ENCODE data around the gene WNT9B.

GRCh38 chr17:46917516-46917915, 66.1 kb downstream of the WNT9B start:
- TF ChIP-seq EZH2phosphoT487 (conservative IDR thresholded peaks at IDR 0.05; ENCODE audit: low read length) = no peak
- TF ChIP-seq, protein P1, sequence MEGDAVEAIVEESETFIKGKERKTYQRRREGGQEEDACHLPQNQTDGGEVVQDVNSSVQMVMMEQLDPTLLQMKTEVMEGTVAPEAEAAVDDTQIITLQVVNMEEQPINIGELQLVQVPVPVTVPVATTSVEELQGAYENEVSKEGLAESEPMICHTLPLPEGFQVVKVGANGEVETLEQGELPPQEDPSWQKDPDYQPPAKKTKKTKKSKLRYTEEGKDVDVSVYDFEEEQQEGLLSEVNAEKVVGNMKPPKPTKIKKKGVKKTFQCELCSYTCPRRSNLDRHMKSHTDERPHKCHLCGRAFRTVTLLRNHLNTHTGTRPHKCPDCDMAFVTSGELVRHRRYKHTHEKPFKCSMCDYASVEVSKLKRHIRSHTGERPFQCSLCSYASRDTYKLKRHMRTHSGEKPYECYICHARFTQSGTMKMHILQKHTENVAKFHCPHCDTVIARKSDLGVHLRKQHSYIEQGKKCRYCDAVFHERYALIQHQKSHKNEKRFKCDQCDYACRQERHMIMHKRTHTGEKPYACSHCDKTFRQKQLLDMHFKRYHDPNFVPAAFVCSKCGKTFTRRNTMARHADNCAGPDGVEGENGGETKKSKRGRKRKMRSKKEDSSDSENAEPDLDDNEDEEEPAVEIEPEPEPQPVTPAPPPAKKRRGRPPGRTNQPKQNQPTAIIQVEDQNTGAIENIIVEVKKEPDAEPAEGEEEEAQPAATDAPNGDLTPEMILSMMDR (IDR thresholded peaks at IDR 0.05; ENCODE audit: insufficient read depth, low read length, poor library complexity, severe bottlenecking) = no peak
